Suppressor macrophage treated with lipopolysaccharide for 1 hour (primary cell): Measurements from ENCODE around the gene LDLRAD4.
"Not testable (repeated sequence)": the region's sequence is repeated elsewhere in the genome, so short reads cannot be mapped to it uniquely, and the experiment has no call there.

Experiments used
- DNase-seq, 3 donors: peaks; one replicate each; pipeline ENCODE4 v3.0.0-alpha.2; 2020 to 2022

LDLRAD4 gene

GRCh38 chr18:13585379-13586153, 367.0 kb downstream of the LDLRAD4 start:
- DNase-seq: peak; percentile 60 to 89 (median 84)

DNA sequence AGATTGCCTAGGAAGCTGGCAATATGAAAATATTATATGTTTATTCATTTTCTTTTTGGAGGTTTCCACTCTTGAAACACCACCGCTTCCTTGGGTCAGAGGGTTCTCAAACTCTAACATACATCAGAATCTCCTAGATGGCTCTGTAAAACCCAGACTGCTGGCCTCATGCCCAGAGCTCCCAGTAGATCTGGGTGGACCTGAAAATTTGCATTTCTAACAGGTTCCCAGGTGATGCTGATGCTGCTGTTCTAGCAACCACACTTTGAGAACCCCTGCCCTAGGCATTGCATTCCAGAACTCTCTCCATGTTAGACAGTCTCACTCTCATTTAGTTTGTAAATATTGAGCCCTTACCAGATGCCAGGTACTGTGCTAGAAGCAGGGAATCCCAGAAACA, 368.4 kb downstream of the LDLRAD4 start:
- DNase-seq: no peak

GRCh38 chr18:13587477-13587876, 368.9 kb downstream of the LDLRAD4 start:
- no peak for DNase-seq

GRCh38 chr18:13587937-13588336, 369.4 kb downstream of the LDLRAD4 start:
- DNase-seq: peak in 1 of 3 donors; percentile 57

GRCh38 chr18:13589316-13589715, 370.8 kb downstream of the LDLRAD4 start:
- no peak for DNase-seq

GRCh38 chr18:13589943-13590342, 371.4 kb downstream of the LDLRAD4 start:
- DNase-seq: no peak

GRCh38 chr18:13592246-13592645, 373.7 kb downstream of the LDLRAD4 start:
- peak in 1 of 3 donors; percentile 54 for DNase-seq

GRCh38 chr18:13594551-13594950, 376.0 kb downstream of the LDLRAD4 start:
- peak in 1 of 3 donors; percentile 69 for DNase-seq

GRCh38 chr18:13597068-13597467, 378.5 kb downstream of the LDLRAD4 start:
- DNase-seq: peak in 2 of 3 donors; percentile 30 to 45

GRCh38 chr18:13598591-13598990, 380.0 kb downstream of the LDLRAD4 start:
- no peak for DNase-seq

DNA sequence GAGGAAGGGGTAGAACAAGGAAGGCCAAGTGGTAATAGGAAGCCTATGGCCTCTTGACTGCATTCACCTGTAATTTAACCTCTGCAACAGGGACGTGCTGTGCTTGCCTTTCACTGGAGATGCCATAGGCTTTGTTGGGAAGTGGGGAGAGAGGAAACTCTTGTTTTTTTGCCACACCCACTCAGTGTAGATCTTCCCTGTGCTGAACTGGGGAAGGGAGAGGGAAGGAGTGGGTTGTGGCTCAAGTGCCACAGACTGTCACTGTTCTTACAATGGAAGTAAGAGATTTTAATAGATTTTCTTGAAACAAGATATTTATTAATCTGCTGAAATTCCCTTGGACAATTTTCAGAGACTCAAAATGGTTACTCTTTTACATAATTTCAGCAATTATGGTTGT, 380.5 kb downstream of the LDLRAD4 start:
- DNase-seq: peak in 1 of 3 donors; percentile 34

DNA sequence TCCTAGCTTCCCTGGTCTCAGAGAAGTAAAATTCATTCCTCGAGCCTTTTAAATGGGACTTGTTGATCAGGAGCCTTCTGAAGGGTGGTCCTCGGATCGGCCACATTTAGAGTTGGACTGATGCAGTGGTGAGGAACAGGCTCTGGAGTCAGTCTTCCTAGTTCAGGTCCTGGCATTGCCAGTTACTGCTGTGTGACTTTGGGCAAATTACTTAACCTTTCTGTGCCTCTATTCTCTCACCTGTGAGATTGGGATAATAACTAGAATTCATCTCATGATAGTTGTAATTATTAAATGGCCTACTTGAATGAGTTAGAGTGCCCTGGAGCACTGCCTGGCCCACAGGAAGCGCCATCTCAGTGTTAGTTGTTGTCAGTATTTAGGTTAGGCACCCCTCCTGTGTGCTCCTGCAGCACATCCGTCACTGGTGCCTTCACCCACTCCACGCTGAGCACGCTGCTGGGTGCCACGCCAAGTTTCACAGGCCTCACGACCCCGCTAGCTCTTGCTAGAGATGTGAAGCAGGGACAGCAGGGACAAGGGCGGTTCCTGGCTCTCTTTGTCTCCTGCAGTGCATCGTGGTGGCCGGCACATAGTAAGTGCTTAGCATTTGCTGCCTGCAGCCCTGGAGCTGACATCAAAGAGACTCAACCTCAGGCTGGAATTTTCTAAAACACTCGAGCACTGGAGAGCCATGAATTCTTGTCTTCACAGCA, 384.9 kb downstream of the LDLRAD4 start:
- DNase-seq: no peak

GRCh38 chr18:13604786-13605185, 386.2 kb downstream of the LDLRAD4 start:
- no peak for DNase-seq

DNA sequence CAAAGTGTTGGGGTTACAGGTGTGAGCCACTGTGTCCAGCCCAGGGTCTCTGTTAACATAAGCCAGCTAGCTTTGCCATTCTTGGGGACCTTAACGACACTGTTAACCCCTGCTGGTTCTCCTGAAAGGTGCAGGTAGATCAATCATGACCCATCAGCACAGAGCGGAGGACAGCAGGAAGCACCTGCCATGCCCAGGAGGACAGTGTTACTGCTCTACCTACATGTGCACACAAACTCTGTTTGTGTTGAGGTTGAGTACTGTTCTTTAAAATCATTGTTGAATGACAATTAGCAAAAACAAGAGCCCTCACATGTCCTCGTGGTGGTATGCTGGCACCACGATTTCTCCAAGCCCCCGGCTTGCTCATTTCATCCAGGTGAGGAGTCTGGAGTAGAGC, 386.9 kb downstream of the LDLRAD4 start:
- DNase-seq: no peak

- no peak for DNase-seq
Measured at GRCh38 chr18:13605901-13606300, 387.3 kb downstream of the LDLRAD4 start.

GRCh38 chr18:13606604-13607254, 388.2 kb downstream of the LDLRAD4 start:
- DNase-seq: peak in 1 of 3 donors; percentile 40

- DNase-seq: not testable (repeated sequence)
Measured at GRCh38 chr18:13608024-13608562, 389.5 kb downstream of the LDLRAD4 start.

- DNase-seq: peak; percentile 82 to 91 (median 83)
Measured at GRCh38 chr18:13608791-13609532, 390.4 kb downstream of the LDLRAD4 start.

- DNase-seq: peak; percentile 77 to 91 (median 83)
Measured at GRCh38 chr18:13610555-13611141, 392.1 kb downstream of the LDLRAD4 start.

- peak in 1 of 3 donors; percentile 91 for DNase-seq
Measured at GRCh38 chr18:13611142-13611600, 392.6 kb downstream of the LDLRAD4 start.

DNA sequence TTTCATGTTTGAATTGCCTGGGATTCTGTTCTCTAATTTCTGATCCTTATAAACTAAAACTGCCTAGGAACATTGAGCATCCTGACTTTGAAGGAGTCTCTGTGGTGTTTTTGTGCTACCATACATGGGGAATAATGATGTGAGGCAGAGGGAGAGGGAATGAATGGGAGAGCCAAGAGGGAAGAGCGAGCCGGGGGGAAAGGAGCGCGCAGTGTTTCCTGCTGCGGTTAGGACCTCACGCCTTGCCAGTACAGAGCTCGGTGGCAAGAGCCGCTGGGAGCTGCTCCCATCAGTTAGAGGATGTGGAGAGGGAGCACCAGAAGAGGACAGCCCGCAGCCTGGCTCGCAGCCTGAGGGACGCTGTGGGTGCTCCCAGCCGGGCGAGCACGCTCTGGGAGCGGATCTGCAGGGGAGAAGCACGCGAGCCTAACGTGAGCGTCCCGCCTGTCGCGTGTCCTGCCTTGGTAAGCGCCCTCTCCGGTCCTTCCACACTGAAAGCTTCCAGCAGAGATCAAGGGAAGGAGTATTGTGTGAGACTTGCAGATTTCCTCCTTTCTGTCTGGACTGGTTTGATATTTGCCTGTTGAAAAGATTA, 393.1 kb downstream of the LDLRAD4 start:
- DNase-seq: peak; percentile 47 to 60 (median 52)
